Lung (tissue), 12 donors: Measurements from ENCODE around the gene SLC51A. TPM values are rescaled to one million over a fixed set of nuclear protein-coding genes. Genes with fewer than 3 reads are reported as not detected.
A peak's percentile ranks its signal among the peaks of the same experiment; 100 is the strongest.
"Not testable (repeated sequence)": the region's sequence is repeated elsewhere in the genome, so short reads cannot be mapped to it uniquely, and the experiment has no call there.

Experiments
- ATAC-seq: fragments of 200-7000 bp; cut with Tn5 transposase; one replicate; pipeline ENCODE4 v1.9.1; 2020; ENCODE audit warnings: moderate number of reproducible peaks; ENCODE audit not compliant: insufficient read depth, low FRiP score
- DNase-seq, 3 donors: peaks; one replicate each; pipeline ENCODE4 v3.0.0-alpha.2; 2013 to 2017
- H3K27ac ChIP-seq, 2 donors: one replicate each; pipeline ENCODE4 v1.5.1; 2013; ENCODE audit warnings: mild to moderate bottlenecking in 2 of 2, moderate library complexity in 2 of 2, control low read depth in 1 of 2, inconsistent platforms in 1 of 2, low read depth in 1 of 2, low read length in 1 of 2
- H3K27me3 ChIP-seq, 3 donors: one replicate each; pipeline ENCODE4 v1.5.1; 2013; ENCODE audit warnings: low read length in 2 of 3; ENCODE audit not compliant: control insufficient read depth in 3 of 3, insufficient read depth in 3 of 3
- H3K36me3 ChIP-seq, 4 donors: one replicate each; pipeline ENCODE4 v1.5.1; 2013; ENCODE audit warnings: low read length in 4 of 4, mild to moderate bottlenecking in 1 of 4, moderate library complexity in 1 of 4; ENCODE audit not compliant: control insufficient read depth in 4 of 4, insufficient read depth in 4 of 4
- H3K4me1 ChIP-seq, 5 donors: one replicate each; pipeline ENCODE4 v1.5.1; 2013; ENCODE audit warnings: low read length in 5 of 5, mild to moderate bottlenecking in 2 of 5, moderate library complexity in 1 of 5; ENCODE audit not compliant: control insufficient read depth in 5 of 5, insufficient read depth in 5 of 5
- H3K4me3 ChIP-seq: one replicate; pipeline ENCODE4 v1.5.1; 2013; ENCODE audit warnings: mild to moderate bottlenecking, control low read depth, moderate library complexity
- H3K9ac ChIP-seq, 2 donors: one replicate each; pipeline ENCODE4 v1.5.1; 2013; ENCODE audit warnings: low read length in 2 of 2, control low read depth in 1 of 2; ENCODE audit not compliant: insufficient read depth in 1 of 2
- H3K9me3 ChIP-seq, 4 donors: one replicate each; pipeline ENCODE4 v1.5.1; 2013; ENCODE audit warnings: low read length in 3 of 4, mild to moderate bottlenecking in 1 of 4, moderate library complexity in 1 of 4; ENCODE audit not compliant: control insufficient read depth in 4 of 4, insufficient read depth in 3 of 4
- WGBS, 2 donors: extraction: QIAGEN DNeasy Blood & Tissue Kit; methylation state at CpG; one replicate each; pipeline ENCODE4 v1.1.7; 2013; 5-methylcytosine and 5-hydroxymethylcytosine counted together
- polyA plus RNA-seq, 2 donors: library from polyadenylated mRNA; stranded (reverse); fragments of 200-250 nt; gene quantifications; one replicate each; pipeline ENCODE4 v1.2.1, GENCODE V29; 2013
- total RNA-seq, 2 donors: library from RNA; depleted of rRNA in 1 of 2; stranded (reverse); fragments of >200 nt in 1 of 2; gene quantifications; one replicate each; pipeline ENCODE4 v1.2.1, GENCODE V29; 2014 to 2021
- TF ChIP-seq, protein P1 (sequence below): IDR thresholded peaks from 2 replicates; pipeline ENCODE4 v1.5.1; 2012; ENCODE audit warnings: mild to moderate bottlenecking; ENCODE audit errors: control extremely low read depth, extremely low read depth
- donor health status: control.
- donor health status: control.
- donor health status: Bipolar disorder and iron deficiency.
- donor health status: healthy.
- donor health status: DM: yes; HTN: yes; CAD: no.

Gene SLC51A
- total and polyA plus RNA-seq, 4 donors: 0.73 to 7.2 (median 1.9) TPM

DNA sequence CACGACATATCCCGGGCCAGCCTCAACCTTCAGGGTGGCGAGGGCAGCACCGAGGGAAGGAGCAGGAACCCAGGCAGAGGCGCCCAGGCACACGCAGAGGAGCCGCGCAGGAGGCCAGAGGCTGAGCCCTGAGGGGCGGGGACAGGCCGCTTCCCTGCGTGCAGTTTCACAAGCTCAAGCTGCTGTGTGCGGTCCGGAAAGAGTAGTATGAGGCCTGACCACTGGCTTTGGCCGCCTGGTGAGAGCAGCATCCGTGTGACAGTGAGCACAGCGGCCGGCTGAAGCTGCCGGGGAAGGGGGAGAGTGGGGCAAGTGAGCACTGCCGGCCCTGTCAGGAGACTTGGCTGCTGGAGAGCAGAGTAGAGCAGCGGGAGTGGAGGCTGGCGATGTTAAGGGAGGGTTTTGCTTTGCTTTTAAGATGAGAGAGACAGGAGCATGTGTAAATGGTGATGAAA is 13.8 kb upstream of the SLC51A start:
- DNase-seq: peak; percentile 44 to 63 (median 53)
- peak; percentile 55 for ATAC-seq
- Histone ChIP-seq H3K4me1 (peaks cover 0 to 6% (median 0%) of the 10 kb centered on the region in 5 donors), H3K36me3 (no peaks in the 10 kb centered on the region), H3K9ac (no peak overlapping the region), H3K27me3 (no peaks in the 10 kb centered on the region), H3K9me3 (peaks cover 0 to 2% (median 0%) of the 10 kb centered on the region in 4 donors), H3K27ac (no peak overlapping the region), H3K4me3 (no peak overlapping the region)
- 30 to 37% methylated on average over 21 of the region's 21 CpGs for WGBS, 2 donors
- TF ChIP-seq, protein P1, sequence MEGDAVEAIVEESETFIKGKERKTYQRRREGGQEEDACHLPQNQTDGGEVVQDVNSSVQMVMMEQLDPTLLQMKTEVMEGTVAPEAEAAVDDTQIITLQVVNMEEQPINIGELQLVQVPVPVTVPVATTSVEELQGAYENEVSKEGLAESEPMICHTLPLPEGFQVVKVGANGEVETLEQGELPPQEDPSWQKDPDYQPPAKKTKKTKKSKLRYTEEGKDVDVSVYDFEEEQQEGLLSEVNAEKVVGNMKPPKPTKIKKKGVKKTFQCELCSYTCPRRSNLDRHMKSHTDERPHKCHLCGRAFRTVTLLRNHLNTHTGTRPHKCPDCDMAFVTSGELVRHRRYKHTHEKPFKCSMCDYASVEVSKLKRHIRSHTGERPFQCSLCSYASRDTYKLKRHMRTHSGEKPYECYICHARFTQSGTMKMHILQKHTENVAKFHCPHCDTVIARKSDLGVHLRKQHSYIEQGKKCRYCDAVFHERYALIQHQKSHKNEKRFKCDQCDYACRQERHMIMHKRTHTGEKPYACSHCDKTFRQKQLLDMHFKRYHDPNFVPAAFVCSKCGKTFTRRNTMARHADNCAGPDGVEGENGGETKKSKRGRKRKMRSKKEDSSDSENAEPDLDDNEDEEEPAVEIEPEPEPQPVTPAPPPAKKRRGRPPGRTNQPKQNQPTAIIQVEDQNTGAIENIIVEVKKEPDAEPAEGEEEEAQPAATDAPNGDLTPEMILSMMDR: no peak

DNA sequence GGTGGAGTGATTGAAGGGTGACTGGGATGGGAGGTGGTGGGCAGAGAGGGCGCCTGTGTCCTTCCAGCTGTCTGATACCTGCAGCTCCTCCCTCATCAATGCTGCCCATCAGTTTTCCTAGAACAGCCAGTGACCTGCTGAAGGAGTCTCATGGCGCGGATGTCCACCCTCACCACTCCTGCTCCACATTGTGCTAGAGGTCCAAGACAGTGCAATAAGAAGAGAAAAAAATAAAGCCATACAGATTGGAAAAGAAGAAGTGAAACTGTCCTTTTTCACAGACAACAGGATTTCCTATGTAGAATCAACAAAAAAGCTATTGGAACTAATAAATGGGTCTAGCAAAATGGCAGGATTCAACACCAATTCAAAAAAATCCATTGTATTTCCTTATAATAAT is 12.5 kb upstream of the SLC51A start:
- 85 to 92% methylated on average over 3 of the region's 3 CpGs for WGBS, 2 donors
- no peak for ATAC-seq
- TF ChIP-seq, protein P1: no peak
- H3K9ac ChIP-seq: no peak overlapping the region
- no peak overlapping the region for H3K27ac ChIP-seq
- H3K4me1 ChIP-seq: peaks cover 0 to 6% (median 0%) of the 10 kb centered on the region in 5 donors
- no peak overlapping the region for H3K4me3 ChIP-seq
- no peaks in the 10 kb centered on the region for H3K27me3 ChIP-seq
- H3K36me3 ChIP-seq: no peaks in the 10 kb centered on the region
- peaks cover 0 to 2% (median 0%) of the 10 kb centered on the region in 4 donors for H3K9me3 ChIP-seq
- DNase-seq: no peak

DNA sequence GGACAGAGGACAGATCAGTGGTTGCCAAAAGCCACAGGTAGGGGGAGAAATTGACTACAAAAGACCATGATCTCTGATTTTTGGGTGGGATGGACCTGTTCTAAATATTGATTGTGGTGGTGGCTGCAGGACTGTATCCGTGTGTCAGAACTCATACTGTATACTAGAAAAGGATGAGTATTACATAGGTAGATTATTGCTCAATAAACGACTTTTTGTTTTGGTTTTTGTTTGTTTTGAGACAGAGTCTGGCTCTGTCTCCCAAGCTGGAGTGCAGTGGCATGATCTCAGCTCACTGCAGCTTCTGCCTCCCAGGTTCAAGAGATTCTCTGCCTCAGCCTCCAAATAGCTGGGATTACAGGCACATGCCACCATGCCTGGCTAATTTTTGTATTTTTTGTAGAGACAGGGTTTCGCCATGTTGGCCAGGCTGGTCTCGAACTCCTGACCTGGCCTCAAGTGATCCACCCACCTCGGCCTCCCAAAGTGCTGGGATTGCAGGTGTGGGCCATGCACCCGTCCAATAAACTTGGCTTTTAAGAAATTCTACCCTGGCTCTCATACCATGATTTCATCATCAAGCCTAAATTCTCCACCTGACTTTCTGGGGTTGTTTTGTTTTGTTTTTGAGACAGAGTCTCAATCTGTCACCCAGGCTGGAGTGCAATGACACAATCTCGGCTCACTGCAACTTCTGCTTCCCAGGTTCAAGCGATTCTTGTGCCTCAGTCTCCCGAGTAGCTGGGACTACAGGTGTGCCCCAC is 10.7 kb upstream of the SLC51A start:
- DNase-seq, ATAC-seq, H3K27ac ChIP-seq, H3K4me3 ChIP-seq, H3K4me1 ChIP-seq, H3K9ac ChIP-seq, H3K36me3 ChIP-seq, H3K9me3 ChIP-seq, H3K27me3 ChIP-seq: not testable (repeated sequence)
- 79 to 82% methylated on average over 9 of the region's 9 CpGs for WGBS, 2 donors

DNA sequence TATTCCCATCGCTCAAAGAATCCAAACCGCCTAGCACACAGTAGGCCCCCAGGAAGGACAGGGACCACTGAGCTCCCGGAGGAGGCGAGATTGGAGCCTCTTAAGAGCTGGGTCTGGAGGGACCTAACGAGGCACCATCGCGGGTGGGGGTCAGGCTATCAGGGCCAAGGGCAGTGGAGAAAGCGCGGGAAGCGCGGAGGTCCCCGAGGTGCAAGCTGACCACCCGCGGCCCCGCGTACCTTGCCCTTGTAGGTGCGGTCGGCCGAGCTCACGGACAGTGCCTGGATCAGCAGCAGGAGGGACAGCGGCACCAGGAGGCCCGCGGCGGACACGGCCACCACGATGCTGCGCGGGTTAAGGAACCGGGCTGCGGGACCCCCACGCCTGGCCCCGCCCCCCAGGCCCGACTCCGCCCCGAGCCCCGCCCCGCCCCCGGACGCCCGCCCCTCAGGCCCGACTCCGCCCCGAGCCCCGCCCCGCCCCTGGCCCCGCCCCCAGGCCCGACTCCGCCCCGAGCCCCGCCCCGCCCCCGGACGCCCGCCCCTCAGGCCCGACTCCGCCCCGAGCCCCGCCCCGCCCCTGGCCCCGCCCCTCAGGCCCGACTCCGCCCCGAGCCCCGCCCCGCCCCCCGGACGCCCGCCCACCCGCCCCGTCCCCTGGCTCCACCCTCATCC is 9.0 kb upstream of the SLC51A start:
- WGBS, 2 donors: 17 to 23% methylated on average over 28 to 48 of the region's 70 CpGs
- peaks cover 0 to 6% (median 0%) of the 10 kb centered on the region in 5 donors for H3K4me1 ChIP-seq
- H3K27ac ChIP-seq: no peak overlapping the region
- H3K4me3 ChIP-seq: no peak overlapping the region
- no peaks in the 10 kb centered on the region for H3K36me3 ChIP-seq
- peaks cover 0 to 2% (median 0%) of the 10 kb centered on the region in 4 donors for H3K9me3 ChIP-seq
- DNase-seq: no peak
- H3K9ac ChIP-seq: no peak overlapping the region
- TF ChIP-seq, protein P1: no peak
- no peak for ATAC-seq
- no peaks in the 10 kb centered on the region for H3K27me3 ChIP-seq
